Measurements from ENCODE around the gene GCA.

GCA gene

GRCh38 chr2:162342321-162342720 lies 1.6 kb upstream of the GCA start:
- in situ Hi-C loops (cut with HindIII; ENCODE audit: low pct_unique_long_range_greater_than_20kb, low sequenced_read_pairs): no loop called here
- TF ChIP-seq JUND (IDR thresholded peaks at IDR 0.05; ENCODE audit: low read depth): no peak
- DNase-seq (ENCODE audit: low read depth in 1 of 2, low spot score in 1 of 2): no peak

GRCh38 chr2:162342841-162343240 lies 1.1 kb upstream of the GCA start:
- in situ Hi-C loops (cut with HindIII; ENCODE audit: low pct_unique_long_range_greater_than_20kb, low sequenced_read_pairs): no loop called here
- no peak for DNase-seq (ENCODE audit: low read depth in 1 of 2, low spot score in 1 of 2)
- TF ChIP-seq JUND (IDR thresholded peaks at IDR 0.05; ENCODE audit: low read depth): no peak

GRCh38 chr2:162343492-162343823 lies 474 bp upstream of the GCA start:
- in situ Hi-C loops (cut with HindIII; ENCODE audit: low pct_unique_long_range_greater_than_20kb, low sequenced_read_pairs): no loop called here
- TF ChIP-seq JUND (IDR thresholded peaks at IDR 0.05; ENCODE audit: low read depth): no peak
- DNase-seq (ENCODE audit: low read depth in 1 of 2, low spot score in 1 of 2): no peak

GRCh38 chr2:162344617-162344950 lies 652 bp downstream of the GCA start:
- no peak for TF ChIP-seq JUND (IDR thresholded peaks at IDR 0.05; ENCODE audit: low read depth)
- no peak for DNase-seq (ENCODE audit: low read depth in 1 of 2, low spot score in 1 of 2)
- in situ Hi-C loops (cut with HindIII; ENCODE audit: low pct_unique_long_range_greater_than_20kb, low sequenced_read_pairs): no loop called here

GRCh38 chr2:162365392-162365791 lies 21.5 kb downstream of the GCA start:
- in situ Hi-C loops (cut with HindIII; ENCODE audit: low pct_unique_long_range_greater_than_20kb, low sequenced_read_pairs): no loop called here
- no peak for TF ChIP-seq JUND (IDR thresholded peaks at IDR 0.05; ENCODE audit: low read depth)
- no peak for DNase-seq (ENCODE audit: low read depth in 1 of 2, low spot score in 1 of 2)

GRCh38 chr2:162368494-162368893 lies 24.6 kb downstream of the GCA start:
- no peak for TF ChIP-seq JUND (IDR thresholded peaks at IDR 0.05; ENCODE audit: low read depth)
- DNase-seq (ENCODE audit: low read depth in 1 of 2, low spot score in 1 of 2): no peak
- in situ Hi-C loops (cut with HindIII; ENCODE audit: low pct_unique_long_range_greater_than_20kb, low sequenced_read_pairs): no loop called here

GRCh38 chr2:162369551-162369950 lies 25.6 kb downstream of the GCA start:
- no peak for TF ChIP-seq JUND (IDR thresholded peaks at IDR 0.05; ENCODE audit: low read depth)
- no peak for DNase-seq (ENCODE audit: low read depth in 1 of 2, low spot score in 1 of 2)
- in situ Hi-C loops (cut with HindIII; ENCODE audit: low pct_unique_long_range_greater_than_20kb, low sequenced_read_pairs): no loop called here

GRCh38 chr2:162370931-162371330 lies 27.0 kb downstream of the GCA start:
- in situ Hi-C loops (cut with HindIII; ENCODE audit: low pct_unique_long_range_greater_than_20kb, low sequenced_read_pairs): no loop called here
- TF ChIP-seq JUND (IDR thresholded peaks at IDR 0.05; ENCODE audit: low read depth): no peak
- DNase-seq (ENCODE audit: low read depth in 1 of 2, low spot score in 1 of 2): no peak

- DNase-seq (ENCODE audit: low read depth in 1 of 2, low spot score in 1 of 2): no peak
- in situ Hi-C loops (cut with HindIII; ENCODE audit: low pct_unique_long_range_greater_than_20kb, low sequenced_read_pairs): no loop called here
- TF ChIP-seq JUND (IDR thresholded peaks at IDR 0.05; ENCODE audit: low read depth): no peak
These were observed 28.9 kb downstream of the GCA start for GRCh38 chr2:162372818-162373217.

- in situ Hi-C loops (cut with HindIII; ENCODE audit: low pct_unique_long_range_greater_than_20kb, low sequenced_read_pairs): no loop called here
- DNase-seq (ENCODE audit: low read depth in 1 of 2, low spot score in 1 of 2): peak in 1 of 2 experiments; percentile 16
- TF ChIP-seq JUND (IDR thresholded peaks at IDR 0.05; ENCODE audit: low read depth): no peak
These were observed 36.0 kb downstream of the GCA start for GRCh38 chr2:162379719-162380580.

- TF ChIP-seq JUND (IDR thresholded peaks at IDR 0.05; ENCODE audit: low read depth): no peak
- DNase-seq (ENCODE audit: low read depth in 1 of 2, low spot score in 1 of 2): no peak
- in situ Hi-C loops (cut with HindIII; ENCODE audit: low pct_unique_long_range_greater_than_20kb, low sequenced_read_pairs): no loop called here
These were observed 37.9 kb downstream of the GCA start for GRCh38 chr2:162381851-162382250.

GRCh38 chr2:162382278-162382677 lies 38.3 kb downstream of the GCA start:
- TF ChIP-seq JUND (IDR thresholded peaks at IDR 0.05; ENCODE audit: low read depth): no peak
- no peak for DNase-seq (ENCODE audit: low read depth in 1 of 2, low spot score in 1 of 2)
- in situ Hi-C loops (cut with HindIII; ENCODE audit: low pct_unique_long_range_greater_than_20kb, low sequenced_read_pairs): no loop called here

- in situ Hi-C loops (cut with HindIII; ENCODE audit: low pct_unique_long_range_greater_than_20kb, low sequenced_read_pairs): no loop called here
- TF ChIP-seq JUND (IDR thresholded peaks at IDR 0.05; ENCODE audit: low read depth): no peak
- no peak for DNase-seq (ENCODE audit: low read depth in 1 of 2, low spot score in 1 of 2)
These were observed 41.6 kb downstream of the GCA start for GRCh38 chr2:162385536-162385935.

- no peak for DNase-seq (ENCODE audit: low read depth in 1 of 2, low spot score in 1 of 2)
- in situ Hi-C loops (cut with HindIII; ENCODE audit: low pct_unique_long_range_greater_than_20kb, low sequenced_read_pairs): no loop called here
These were observed 46.9 kb downstream of the GCA start for GRCh38 chr2:162390801-162391200.

More at GRCh38 chr2:162390801-162391200, 46.9 kb downstream of the GCA start:
- no peak for TF ChIP-seq JUND (IDR thresholded peaks at IDR 0.05; ENCODE audit: low read depth)

Data from T47D (cell line).